ENCODE data around the gene PPAN.

The PPAN gene
- 10.6 to 13.8 reads per million in 2 donors for total RNA-seq

- peak; percentile 92 for DNase-seq
These were observed at the start of gene PPAN for GRCh38 chr19:10106100-10106936. Gene PPAN (plus strand): TSS chr19:10106362. CDS start chr19:10106395, 33 bp downstream.

GRCh38 chr19:10061717-10062310 is 44.3 kb upstream of the PPAN start:
- DNase-seq, result no peak

- no peak for DNase-seq
These were observed 38.0 kb upstream of the PPAN start for GRCh38 chr19:10068205-10068604.

GRCh38 chr19:10069046-10069445 is 37.1 kb upstream of the PPAN start:
- no peak for DNase-seq

- DNase-seq, result no peak
These were observed 35.3 kb upstream of the PPAN start for GRCh38 chr19:10070730-10071446.

GRCh38 chr19:10074153-10074552 is 32.0 kb upstream of the PPAN start:
- no peak for DNase-seq

GRCh38 chr19:10076535-10076934 is 29.6 kb upstream of the PPAN start:
- no peak for DNase-seq

GRCh38 chr19:10078329-10078728 is 27.8 kb upstream of the PPAN start:
- no peak for DNase-seq

- DNase-seq, result no peak
These were observed 27.1 kb upstream of the PPAN start for GRCh38 chr19:10079031-10079453.

- DNase-seq, result no peak
These were observed 22.3 kb upstream of the PPAN start for GRCh38 chr19:10083911-10084310.

- no peak for DNase-seq
These were observed 21.4 kb upstream of the PPAN start for GRCh38 chr19:10084803-10085202.

GRCh38 chr19:10085641-10086590 is 20.2 kb upstream of the PPAN start, which contains the start of gene SHFL:
Gene SHFL (plus strand): TSS chr19:10086317. CDS start chr19:10086428, 111 bp downstream.
- peak; percentile 76 for DNase-seq

GRCh38 chr19:10086591-10087192 is 19.5 kb upstream of the PPAN start:
- DNase-seq, result no peak

GRCh38 chr19:10087296-10088061 is 18.7 kb upstream of the PPAN start:
- DNase-seq, result no peak

- no peak for DNase-seq
These were observed 17.1 kb upstream of the PPAN start for GRCh38 chr19:10088949-10089554.

- DNase-seq, result no peak
These were observed 16.3 kb upstream of the PPAN start for GRCh38 chr19:10089801-10090375.

GRCh38 chr19:10091370-10091687 is 14.8 kb upstream of the PPAN start:
- DNase-seq, result no peak

GRCh38 chr19:10091895-10092641 is 14.1 kb upstream of the PPAN start:
- DNase-seq, result no peak

- DNase-seq, result no peak
These were observed 13.4 kb upstream of the PPAN start for GRCh38 chr19:10092648-10093294.
